Nephron progenitor cell (in vitro differentiated cells): ENCODE measurements around the gene ABLIM3.

Experiments used
- DNase-seq: peaks from one replicate; pipeline ENCODE4 v3.0.0; 2021
- H3K27ac Mint-ChIP-seq: 2 replicates; pipeline ENCODE4 v1.8.0; 2021; ENCODE audit warnings: mild to moderate bottlenecking, moderate library complexity, mixed read lengths
- H3K27me3 Mint-ChIP-seq: 2 replicates; pipeline ENCODE4 v1.8.0; 2021; ENCODE audit warnings: mild to moderate bottlenecking, low read depth, mixed read lengths; ENCODE audit not compliant: poor library complexity
- H3K36me3 Mint-ChIP-seq: 2 replicates; pipeline ENCODE4 v1.8.0; 2021; ENCODE audit warnings: low read depth, mixed read lengths
- H3K4me1 Mint-ChIP-seq: 2 replicates; pipeline ENCODE4 v1.8.0; 2021; ENCODE audit warnings: mixed read lengths
- H3K4me3 Mint-ChIP-seq: 2 replicates; pipeline ENCODE4 v1.8.0; 2021; ENCODE audit warnings: mild to moderate bottlenecking, moderate library complexity, mixed read lengths
- H3K9me3 Mint-ChIP-seq: 2 replicates; pipeline ENCODE4 v1.8.0; 2021; ENCODE audit warnings: mild to moderate bottlenecking, moderate library complexity, mixed read lengths
- TF ChIP-seq, protein P1 (sequence below): fragments of 200-600 bp; sonication (generic); IDR thresholded peaks from 2 replicates; pipeline ENCODE4 v1.5.0; 2021; ENCODE audit warnings: antibody characterized with exemption

The ABLIM3 gene

DNA sequence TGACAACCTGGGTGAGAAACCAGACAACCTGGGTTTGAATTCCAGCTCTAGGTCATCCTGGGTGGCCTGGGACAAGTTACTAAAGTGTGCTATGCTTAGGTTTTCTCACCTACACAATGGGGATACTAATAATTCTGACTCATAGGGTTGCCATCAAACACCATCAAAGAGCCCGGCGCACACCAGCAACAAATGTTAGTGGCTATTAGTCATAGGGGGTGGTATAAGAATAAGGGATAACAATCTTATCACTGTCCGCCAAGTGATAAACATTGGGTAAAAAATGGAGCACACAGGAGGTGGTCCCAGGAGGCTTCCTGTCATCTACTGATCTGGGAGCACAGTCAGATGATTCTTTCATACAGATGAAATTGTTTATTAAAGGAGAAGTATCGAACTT lies 68.9 kb downstream of the ABLIM3 start:
- H3K4me1 Mint-ChIP-seq, result peaks cover 11% of the 10 kb centered on the region
- no peak for DNase-seq
- H3K36me3 Mint-ChIP-seq, result no peaks in the 10 kb centered on the region
- H3K4me3 Mint-ChIP-seq, result no peak overlapping the region
- no peak overlapping the region for H3K27ac Mint-ChIP-seq
- H3K9me3 Mint-ChIP-seq, result no peaks in the 10 kb centered on the region
- peaks cover 8% of the 10 kb centered on the region for H3K27me3 Mint-ChIP-seq
- TF ChIP-seq, protein P1, sequence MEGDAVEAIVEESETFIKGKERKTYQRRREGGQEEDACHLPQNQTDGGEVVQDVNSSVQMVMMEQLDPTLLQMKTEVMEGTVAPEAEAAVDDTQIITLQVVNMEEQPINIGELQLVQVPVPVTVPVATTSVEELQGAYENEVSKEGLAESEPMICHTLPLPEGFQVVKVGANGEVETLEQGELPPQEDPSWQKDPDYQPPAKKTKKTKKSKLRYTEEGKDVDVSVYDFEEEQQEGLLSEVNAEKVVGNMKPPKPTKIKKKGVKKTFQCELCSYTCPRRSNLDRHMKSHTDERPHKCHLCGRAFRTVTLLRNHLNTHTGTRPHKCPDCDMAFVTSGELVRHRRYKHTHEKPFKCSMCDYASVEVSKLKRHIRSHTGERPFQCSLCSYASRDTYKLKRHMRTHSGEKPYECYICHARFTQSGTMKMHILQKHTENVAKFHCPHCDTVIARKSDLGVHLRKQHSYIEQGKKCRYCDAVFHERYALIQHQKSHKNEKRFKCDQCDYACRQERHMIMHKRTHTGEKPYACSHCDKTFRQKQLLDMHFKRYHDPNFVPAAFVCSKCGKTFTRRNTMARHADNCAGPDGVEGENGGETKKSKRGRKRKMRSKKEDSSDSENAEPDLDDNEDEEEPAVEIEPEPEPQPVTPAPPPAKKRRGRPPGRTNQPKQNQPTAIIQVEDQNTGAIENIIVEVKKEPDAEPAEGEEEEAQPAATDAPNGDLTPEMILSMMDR, result no peak

- H3K36me3 Mint-ChIP-seq, result no peaks in the 10 kb centered on the region
- DNase-seq, result peak; percentile 25
- no peak overlapping the region for H3K4me3 Mint-ChIP-seq
- H3K9me3 Mint-ChIP-seq, result no peaks in the 10 kb centered on the region
- H3K27ac Mint-ChIP-seq, result no peak overlapping the region
- H3K4me1 Mint-ChIP-seq, result peaks cover 11% of the 10 kb centered on the region
- TF ChIP-seq, protein P1, result no peak
- H3K27me3 Mint-ChIP-seq, result peaks cover 8% of the 10 kb centered on the region
Measured at GRCh38 chr5:149210968-149211490, 69.7 kb downstream of the ABLIM3 start.

- peaks cover 11% of the 10 kb centered on the region for H3K4me1 Mint-ChIP-seq
- H3K4me3 Mint-ChIP-seq, result no peak overlapping the region
- peaks cover 8% of the 10 kb centered on the region for H3K27me3 Mint-ChIP-seq
- DNase-seq, result no peak
- no peaks in the 10 kb centered on the region for H3K9me3 Mint-ChIP-seq
- no peak overlapping the region for H3K27ac Mint-ChIP-seq
- H3K36me3 Mint-ChIP-seq, result no peaks in the 10 kb centered on the region
- TF ChIP-seq, protein P1, result no peak
Measured at GRCh38 chr5:149211566-149211965, 70.3 kb downstream of the ABLIM3 start.

GRCh38 chr5:149212198-149212951 lies 71.1 kb downstream of the ABLIM3 start:
- Mint-ChIP-seq H3K27me3 (peaks cover 8% of the 10 kb centered on the region), H3K4me3 (no peak overlapping the region), H3K4me1 (peaks cover 11% of the 10 kb centered on the region), H3K36me3 (no peaks in the 10 kb centered on the region), H3K9me3 (no peaks in the 10 kb centered on the region), H3K27ac (no peak overlapping the region)
- DNase-seq, result no peak
- TF ChIP-seq, protein P1, result no peak

GRCh38 chr5:149213264-149213880 lies 72.1 kb downstream of the ABLIM3 start:
- TF ChIP-seq, protein P1, result no peak
- Mint-ChIP-seq H3K4me1 (peaks cover 11% of the 10 kb centered on the region), H3K27me3 (peaks cover 10% of the 10 kb centered on the region), H3K36me3 (no peaks in the 10 kb centered on the region), H3K9me3 (no peaks in the 10 kb centered on the region), H3K27ac (no peak overlapping the region), H3K4me3 (no peak overlapping the region)
- DNase-seq, result no peak
